Measurements from ENCODE around the gene DNAJC1. TPM values are rescaled to one million over a fixed set of nuclear protein-coding genes. Genes with fewer than 3 reads are reported as not detected.
A peak's percentile ranks its signal among the peaks of the same experiment; 100 is the strongest.

Gene DNAJC1
- total and polyA plus RNA-seq, 2 of the 4 experiments (the other 2 are of a cell fraction): 12.7 to 13.3 TPM

GRCh38 chr10:21724020-21724589 is 279.4 kb downstream of the DNAJC1 start:
- peaks cover 8 to 35% of the 10 kb centered on the region in 2 experiments; a peak in 3 of 4 replicates for H3K79me1 ChIP-seq (ENCODE audit: low read depth in 1 of 2, low read length in 2 of 2)
- peak overlapping the region; percentile 55; the same call in 1 of the 2 replicates for H3K4me2 ChIP-seq (ENCODE audit: low read depth, low read length)
- no peak overlapping the region for H2BK20ac ChIP-seq (ENCODE audit: low read depth, low read length)
- H4K5ac ChIP-seq (ENCODE audit: low read depth, low read length): no peak overlapping the region
- H3K56ac ChIP-seq (ENCODE audit: extremely low read depth, insufficient read depth, low read length): no peak overlapping the region
- WGBS, 2 experiments (ENCODE audit: extremely low coverage in 2 of 2, insufficient read length in 1 of 2): no CpG with 5 or more reads among the region's 7 CpGs
- no peak overlapping the region for H2BK120ac ChIP-seq (ENCODE audit: low read depth, low read length)
- H3K4me3 ChIP-seq (ENCODE audit: insufficient read depth, low read depth, low read length): no peak overlapping the region
- ATAC-seq (ENCODE audit: low read depth) (no peak), DNase-seq (peak; percentile 45)
- H3K27ac ChIP-seq (ENCODE audit: insufficient read depth, low read length): no peak overlapping the region
- H3K4ac ChIP-seq (ENCODE audit: low read depth, low read length): no peak overlapping the region
- ChIA-PET CTCF (interaction anchor here (0.5 to 1.7 kb wide), 3 partner anchors 8 to 228 kb away, joined by 4 to 6 read pairs (median 4); no protein-coding TSS in a partner anchor), POLR2A (ENCODE audit: unreplicated experiment) (interaction anchor here (1.1 kb wide), 1 partner anchor 198 kb away, joined by 3 read pairs; no protein-coding TSS in a partner anchor)
- no peak overlapping the region for H3K14ac ChIP-seq (replicated peaks; ENCODE audit: low read depth, low read length)
- dilution Hi-C loops (cut with HindIII; ENCODE audit: low sequenced_read_pairs, unreplicated experiment): no loop called here
- no peak overlapping the region for H2AK5ac ChIP-seq (ENCODE audit: low read depth, low read length)
- in situ Hi-C loops (cut with MboI; ENCODE audit: low sequenced_read_pairs): no loop called here
- TF ChIP-seq BHLHE40 (IDR thresholded peaks at IDR 0.05; ENCODE audit: low read depth, low read length): no peak
- no peak for TF ChIP-seq CHD1 (IDR thresholded peaks at IDR 0.05; ENCODE audit: low read depth, low read length)
- no peak for TF ChIP-seq FOS (IDR thresholded peaks at IDR 0.05; ENCODE audit: low read depth, low read length)
- TF ChIP-seq RFX5 (IDR thresholded peaks at IDR 0.05; ENCODE audit: low read depth, low read length): no peak
- TF ChIP-seq POLR2A (IDR thresholded peaks at IDR 0.05; ENCODE audit: low read depth, low read length): no peak
- TF ChIP-seq, protein P1, sequence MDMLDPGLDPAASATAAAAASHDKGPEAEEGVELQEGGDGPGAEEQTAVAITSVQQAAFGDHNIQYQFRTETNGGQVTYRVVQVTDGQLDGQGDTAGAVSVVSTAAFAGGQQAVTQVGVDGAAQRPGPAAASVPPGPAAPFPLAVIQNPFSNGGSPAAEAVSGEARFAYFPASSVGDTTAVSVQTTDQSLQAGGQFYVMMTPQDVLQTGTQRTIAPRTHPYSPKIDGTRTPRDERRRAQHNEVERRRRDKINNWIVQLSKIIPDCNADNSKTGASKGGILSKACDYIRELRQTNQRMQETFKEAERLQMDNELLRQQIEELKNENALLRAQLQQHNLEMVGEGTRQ (IDR thresholded peaks at IDR 0.05; ENCODE audit: low read depth, low read length): no peak
- TF ChIP-seq MAFK (IDR thresholded peaks at IDR 0.05; ENCODE audit: low read depth, low read length): no peak
- TF ChIP-seq MAZ (IDR thresholded peaks at IDR 0.05; ENCODE audit: borderline replicate concordance, low read depth, low read length): no peak
- no peak for TF ChIP-seq SMC3 (IDR thresholded peaks at IDR 0.05; ENCODE audit: low read depth, low read length)
- TF ChIP-seq RAD21 (IDR thresholded peaks at IDR 0.05; ENCODE audit: low read length): no peak
- H2BK15ac ChIP-seq (ENCODE audit: low read depth, low read length): no peak overlapping the region
- no peak overlapping the region for H2BK5ac ChIP-seq (ENCODE audit: low read depth, low read length, poor library complexity, severe bottlenecking)
- no peak overlapping the region; the same call in 1 of the 2 replicates for H3K18ac ChIP-seq (ENCODE audit: low read depth, low read length)
- H4K20me1 ChIP-seq (ENCODE audit: insufficient read depth, low read length): peaks cover 10% of the 10 kb centered on the region; the same call in 1 of the 2 replicates
- peaks cover 11% of the 10 kb centered on the region for H3K9me1 ChIP-seq (ENCODE audit: insufficient read depth, low read length)
- H4K91ac ChIP-seq (ENCODE audit: insufficient read depth, low read depth, low read length): no peak overlapping the region
- no peak overlapping the region for H4K8ac ChIP-seq (ENCODE audit: low read depth in 2 of 2, low read length in 2 of 2)
- no peak overlapping the region for H3K9ac ChIP-seq (ENCODE audit: low read depth, low read length)
- no peak overlapping the region for H2AFZ ChIP-seq (replicated peaks; ENCODE audit: low read length, poor library complexity)
- peaks cover 5% of the 10 kb centered on the region; the same call in 1 of the 2 replicates for H3K36me3 ChIP-seq (ENCODE audit: control insufficient read depth, insufficient read depth, low read length)
- no peaks in the 10 kb centered on the region for H3K27me3 ChIP-seq (ENCODE audit: control insufficient read depth, insufficient read depth, low read length)
- no peaks in the 10 kb centered on the region for H3K9me3 ChIP-seq (ENCODE audit: control insufficient read depth, insufficient read depth, low read length)
- intact Hi-C loops (cut with micrococcal nuclease): loop anchor here (2.0 to 5.0 kb wide), 2 partner anchors 92 to 229 kb away; no protein-coding TSS in a partner anchor
- peak overlapping the region; percentile 36; the same call in 1 of the 2 replicates for H3K23ac ChIP-seq (ENCODE audit: low read depth, low read length)
- H3K4me1 ChIP-seq (ENCODE audit: control insufficient read depth, insufficient read depth, low read length): peaks cover 6% of the 10 kb centered on the region; the same call in 1 of the 2 replicates
- no TSS peak for BruUV-seq (replicated peaks)
- no peak overlapping the region for H2AK9ac ChIP-seq (replicated peaks; ENCODE audit: low read depth, low read length, poor library complexity)

Measured in IMR-90 (cell line).